AG04449 (cell line): ENCODE results near the gene STX18.

Source experiments
- CTCF ChIA-PET: fragments of 350-600 bp; formaldehyde crosslinking; extraction: SDS; loops from one replicate; lab custom pipeline; 2021; ENCODE audit warnings: antibody characterized with exemption; lab: Yijun Ruan, JAX
- POLR2A ChIA-PET: fragments of 400-600, 350-600 bp; formaldehyde crosslinking; extraction: SDS; loops from one replicate; lab custom pipeline; 2020; ENCODE audit warnings: antibody characterized with exemption, inconsistent platforms; lab: Yijun Ruan, JAX
- DNase-seq: peaks from one replicate; pipeline ENCODE4 v3.0.0-alpha.2; 2010; ENCODE audit warnings: low read depth, low spot score
- H3K4me3 ChIP-seq: 2 replicates; pipeline ENCODE4 v1.5.1; 2011; ENCODE audit warnings: low read depth, mild to moderate bottlenecking, control low read depth, low read length
- TF ChIP-seq, protein P1 (sequence below): IDR thresholded peaks from one replicate; pipeline ENCODE4 v1.5.1; 2011; ENCODE audit warnings: mild to moderate bottlenecking, moderate library complexity, low read length, control low read depth, inconsistent platforms; ENCODE audit not compliant: insufficient read depth; ENCODE audit errors: missing control alignments

Gene STX18

DNA sequence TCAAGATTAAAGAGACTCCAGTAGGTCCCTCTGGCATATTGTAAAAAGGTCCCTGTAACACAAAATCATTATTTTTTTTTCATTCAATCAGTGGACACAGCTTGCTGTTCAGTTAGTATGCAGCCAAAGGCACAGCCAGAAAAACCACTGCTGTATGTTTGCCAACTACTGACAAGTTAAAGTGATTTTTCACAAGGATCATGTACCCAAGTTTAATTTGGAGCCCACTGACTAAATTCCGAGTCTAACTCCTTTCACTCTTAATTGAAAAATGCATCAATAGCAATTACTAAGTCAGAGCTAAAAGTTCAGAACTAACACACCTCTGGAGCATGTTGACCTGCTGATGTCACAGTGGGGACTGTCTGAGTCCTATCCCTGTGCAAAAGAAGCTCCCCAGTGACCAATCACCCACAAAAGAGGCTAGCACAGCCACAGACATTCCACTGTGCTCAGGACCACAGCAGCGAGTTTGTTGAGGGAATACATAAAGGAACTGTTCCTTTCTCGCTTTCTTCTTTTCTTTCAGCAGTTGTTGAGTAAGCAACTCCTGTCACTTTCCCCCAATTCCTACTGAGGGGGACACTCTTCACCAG is 60.4 kb downstream of the STX18 start:
- ChIA-PET CTCF (interaction anchor here (0.7 to 3.3 kb wide), 26 partner anchors 8 to 512 kb away, joined by 3 to 21 read pairs (median 4); no protein-coding TSS in a partner anchor), POLR2A (no interaction called here)
- no peak for DNase-seq
- H3K4me3 ChIP-seq, result no peak overlapping the region
- TF ChIP-seq, protein P1, sequence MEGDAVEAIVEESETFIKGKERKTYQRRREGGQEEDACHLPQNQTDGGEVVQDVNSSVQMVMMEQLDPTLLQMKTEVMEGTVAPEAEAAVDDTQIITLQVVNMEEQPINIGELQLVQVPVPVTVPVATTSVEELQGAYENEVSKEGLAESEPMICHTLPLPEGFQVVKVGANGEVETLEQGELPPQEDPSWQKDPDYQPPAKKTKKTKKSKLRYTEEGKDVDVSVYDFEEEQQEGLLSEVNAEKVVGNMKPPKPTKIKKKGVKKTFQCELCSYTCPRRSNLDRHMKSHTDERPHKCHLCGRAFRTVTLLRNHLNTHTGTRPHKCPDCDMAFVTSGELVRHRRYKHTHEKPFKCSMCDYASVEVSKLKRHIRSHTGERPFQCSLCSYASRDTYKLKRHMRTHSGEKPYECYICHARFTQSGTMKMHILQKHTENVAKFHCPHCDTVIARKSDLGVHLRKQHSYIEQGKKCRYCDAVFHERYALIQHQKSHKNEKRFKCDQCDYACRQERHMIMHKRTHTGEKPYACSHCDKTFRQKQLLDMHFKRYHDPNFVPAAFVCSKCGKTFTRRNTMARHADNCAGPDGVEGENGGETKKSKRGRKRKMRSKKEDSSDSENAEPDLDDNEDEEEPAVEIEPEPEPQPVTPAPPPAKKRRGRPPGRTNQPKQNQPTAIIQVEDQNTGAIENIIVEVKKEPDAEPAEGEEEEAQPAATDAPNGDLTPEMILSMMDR, result no peak

DNA sequence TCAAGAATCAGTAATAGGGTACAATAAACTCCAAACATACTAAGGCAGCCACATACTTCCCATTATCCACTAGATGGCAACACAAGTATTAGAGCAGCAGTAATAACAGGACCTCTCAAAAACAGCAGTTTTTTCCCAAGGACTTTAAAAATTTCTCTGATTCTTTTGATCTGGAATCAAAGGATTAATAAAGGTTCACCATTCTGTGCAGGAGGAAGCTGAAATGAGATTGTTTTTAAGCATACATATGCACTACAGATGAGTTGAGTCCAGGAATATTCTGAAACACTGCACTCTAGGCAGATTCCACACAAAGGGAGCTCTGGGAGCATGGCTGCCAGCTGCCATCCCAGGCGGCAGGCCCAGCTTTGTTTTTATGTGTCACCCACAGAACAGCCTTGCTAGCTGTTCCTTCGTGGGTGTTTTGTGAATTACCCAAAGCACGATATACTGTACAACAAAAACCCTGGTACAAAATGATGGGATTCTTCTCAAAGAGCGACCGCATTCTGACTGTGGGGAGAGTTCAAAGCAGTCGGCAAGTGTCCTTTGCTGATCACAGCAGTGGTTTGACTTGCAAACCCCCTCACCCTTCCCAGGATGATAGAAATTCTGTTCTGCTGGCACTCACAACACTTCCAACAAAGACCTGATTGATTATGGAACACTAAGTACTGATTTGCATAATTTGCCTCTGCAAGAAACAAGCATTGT is 61.0 kb downstream of the STX18 start:
- no peak overlapping the region for H3K4me3 ChIP-seq
- CTCF ChIA-PET, result interaction anchor here (0.7 to 3.3 kb wide), 25 partner anchors 9 to 513 kb away, joined by 3 to 21 read pairs (median 4); no protein-coding TSS in a partner anchor

DNA sequence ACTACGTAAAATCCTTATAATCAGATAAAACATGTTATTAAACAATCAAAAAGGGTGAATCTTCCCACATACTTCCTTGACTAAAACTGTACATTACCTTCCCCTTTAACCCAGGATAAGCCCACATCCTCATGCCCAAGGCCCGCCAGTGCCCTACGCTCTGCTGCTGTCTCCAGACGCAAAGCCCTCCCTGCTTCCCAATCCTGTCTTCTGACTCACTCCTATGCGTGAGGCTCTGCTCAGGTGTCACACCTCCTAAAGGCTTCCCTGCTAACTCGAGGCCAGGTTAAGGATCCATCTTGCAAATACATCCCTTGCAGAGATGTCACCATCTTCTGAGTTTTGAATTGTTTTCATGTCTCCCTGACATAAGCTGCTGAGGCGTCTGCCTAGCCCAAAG is 61.6 kb downstream of the STX18 start:
- TF ChIP-seq, protein P1, result no peak
- DNase-seq, result no peak
- CTCF ChIA-PET, result interaction anchor here (0.8 to 3.3 kb wide), 17 partner anchors 8 to 414 kb away, joined by 3 to 21 read pairs (median 4); no protein-coding TSS in a partner anchor
- no peak overlapping the region for H3K4me3 ChIP-seq
- POLR2A ChIA-PET, result no interaction called here

More for the DNA sequence above, 61.0 kb downstream of the STX18 start:
- POLR2A ChIA-PET, result no interaction called here
- no peak for DNase-seq
- TF ChIP-seq, protein P1, result peak; percentile 43

DNA sequence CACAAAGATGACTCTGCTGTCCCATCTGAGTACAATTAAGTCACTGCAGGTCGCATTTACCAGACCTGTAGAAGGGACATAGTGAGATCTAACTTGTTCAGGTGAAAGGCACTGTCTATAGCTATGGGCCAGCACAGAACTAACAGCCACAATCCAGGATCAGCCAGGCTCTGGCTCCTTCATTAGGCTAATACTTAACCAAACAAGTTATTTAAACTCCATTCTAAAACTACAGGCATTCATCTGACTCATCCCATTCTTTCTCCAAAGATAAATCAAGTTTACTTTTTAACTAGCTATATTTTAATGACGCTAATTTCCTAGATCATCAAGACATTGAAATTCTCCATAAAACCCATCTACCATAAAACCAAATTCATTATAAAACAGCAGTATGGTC is 62.5 kb downstream of the STX18 start:
- H3K4me3 ChIP-seq, result no peak overlapping the region
- ChIA-PET POLR2A (no interaction called here), CTCF (interaction anchor here (0.6 to 2.8 kb wide), 9 partner anchors 7 to 401 kb away, joined by 3 to 17 read pairs (median 6); no protein-coding TSS in a partner anchor)
- TF ChIP-seq, protein P1, result no peak
- no peak for DNase-seq

DNA sequence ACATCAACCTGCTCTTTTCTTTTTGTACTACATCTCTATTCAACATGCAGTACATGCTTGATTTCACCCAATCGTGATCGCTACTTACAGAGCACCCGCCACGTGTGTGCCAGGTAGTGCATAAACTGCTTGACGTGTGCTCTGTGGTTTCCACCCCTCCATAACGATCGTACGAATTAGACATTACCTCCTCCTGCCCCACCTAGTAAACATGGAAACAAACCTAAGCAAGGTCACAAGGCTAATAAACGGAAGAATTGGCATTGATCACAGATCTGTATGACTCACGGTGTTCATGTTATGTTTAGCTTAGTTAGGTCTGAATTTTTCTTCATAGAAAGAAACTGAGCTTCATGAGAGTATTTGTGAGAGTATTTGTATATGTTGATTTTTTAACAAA is 64.1 kb downstream of the STX18 start:
- TF ChIP-seq, protein P1, result no peak
- no peak overlapping the region for H3K4me3 ChIP-seq
- ChIA-PET CTCF (interaction anchor here (0.7 to 1.5 kb wide), 3 partner anchors 11 to 383 kb away, joined by 3 to 4 read pairs (median 3); no protein-coding TSS in a partner anchor), POLR2A (no interaction called here)
- DNase-seq, result no peak

DNA sequence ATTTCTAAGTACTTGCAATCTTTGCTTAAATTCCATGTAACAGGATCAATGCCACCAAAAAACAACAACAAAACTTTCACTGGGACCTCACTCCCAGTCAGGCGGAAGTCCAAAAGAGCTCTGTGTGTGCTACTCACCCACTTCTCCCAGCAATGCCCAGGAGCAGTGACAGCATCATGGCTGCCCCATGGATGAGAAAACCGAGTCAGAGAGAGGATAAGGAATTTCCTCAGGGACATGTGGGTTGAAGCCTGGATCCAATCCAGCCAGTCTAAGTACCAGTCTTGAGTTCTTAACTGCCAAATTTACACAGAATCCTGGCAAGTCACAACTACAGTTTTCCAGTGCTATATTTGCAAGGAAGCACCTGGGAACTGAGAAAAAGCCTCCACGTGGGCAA is 64.5 kb downstream of the STX18 start:
- H3K4me3 ChIP-seq, result no peak overlapping the region
- TF ChIP-seq, protein P1, result no peak
- CTCF ChIA-PET, result interaction anchor here (0.7 kb wide), 1 partner anchor 11 kb away, joined by 3 read pairs; no protein-coding TSS in a partner anchor
- POLR2A ChIA-PET, result no interaction called here
- no peak for DNase-seq
